DLD1 (cell line): ENCODE results near the gene GALNT17.
"Not testable (repeated sequence)": the region's sequence is repeated elsewhere in the genome, so short reads cannot be mapped to it uniquely, and the experiment has no call there.

Source experiments
- in situ Hi-C: cut with HindIII; loops from 2 replicates; pipeline ENCODE4 v1.10.0; 2017; ENCODE audit warnings: low sequenced_read_pairs

GALNT17 gene

GRCh38 chr7:71229699-71230098 is 97.8 kb downstream of the GALNT17 start:
- in situ Hi-C loops: no loop called here

- in situ Hi-C loops: no loop called here
Measured at GRCh38 chr7:71235253-71235652, 103.3 kb downstream of the GALNT17 start.

GRCh38 chr7:71236230-71237105 is 104.5 kb downstream of the GALNT17 start:
- in situ Hi-C loops: no loop called here

- in situ Hi-C loops: no loop called here
Measured at GRCh38 chr7:71237945-71238344, 106.0 kb downstream of the GALNT17 start.

- in situ Hi-C loops: no loop called here
Measured at GRCh38 chr7:71238581-71239295, 106.8 kb downstream of the GALNT17 start.

- in situ Hi-C loops: no loop called here
Measured at GRCh38 chr7:71239586-71240268, 107.8 kb downstream of the GALNT17 start.

- in situ Hi-C loops: no loop called here
Measured at GRCh38 chr7:71243736-71244410, 111.9 kb downstream of the GALNT17 start.

- in situ Hi-C loops: no loop called here
Measured at GRCh38 chr7:71245038-71245437, 113.1 kb downstream of the GALNT17 start.

- in situ Hi-C loops: no loop called here
Measured at GRCh38 chr7:71251706-71252105, 119.8 kb downstream of the GALNT17 start.

- in situ Hi-C loops: no loop called here
Measured at GRCh38 chr7:71254751-71255150, 122.8 kb downstream of the GALNT17 start.

GRCh38 chr7:71255537-71256178 is 123.7 kb downstream of the GALNT17 start:
- in situ Hi-C loops: no loop called here

GRCh38 chr7:71261066-71261465 is 129.1 kb downstream of the GALNT17 start:
- in situ Hi-C loops: no loop called here

GRCh38 chr7:71262834-71263233 is 130.9 kb downstream of the GALNT17 start:
- in situ Hi-C loops: not testable (repeated sequence)

- in situ Hi-C loops: no loop called here
Measured at GRCh38 chr7:71264005-71264404, 132.1 kb downstream of the GALNT17 start.

- in situ Hi-C loops: no loop called here
Measured at GRCh38 chr7:71266912-71267311, 135.0 kb downstream of the GALNT17 start.

- in situ Hi-C loops: no loop called here
Measured at GRCh38 chr7:71267734-71268469, 136.0 kb downstream of the GALNT17 start.

GRCh38 chr7:71270558-71270957 is 138.6 kb downstream of the GALNT17 start:
- in situ Hi-C loops: no loop called here

GRCh38 chr7:71271203-71271602 is 139.3 kb downstream of the GALNT17 start:
- in situ Hi-C loops: no loop called here

- in situ Hi-C loops: no loop called here
Measured at GRCh38 chr7:71272509-71273490, 140.9 kb downstream of the GALNT17 start.
